IPS-18c (cell line): ENCODE data around the gene PPP3CA.

Source experiments
- H3K4me3 ChIP-seq: 2 replicates; pipeline ENCODE4 v1.7.0; 2013; ENCODE audit warnings: low read depth, mild to moderate bottlenecking, low read length, moderate library complexity; ENCODE audit not compliant: insufficient read depth
- H3K9me3 ChIP-seq: one replicate; pipeline ENCODE4 v1.6.1; 2013; ENCODE audit warnings: mild to moderate bottlenecking, low read length, moderate library complexity; ENCODE audit not compliant: control insufficient read depth, insufficient read depth

Gene PPP3CA

DNA sequence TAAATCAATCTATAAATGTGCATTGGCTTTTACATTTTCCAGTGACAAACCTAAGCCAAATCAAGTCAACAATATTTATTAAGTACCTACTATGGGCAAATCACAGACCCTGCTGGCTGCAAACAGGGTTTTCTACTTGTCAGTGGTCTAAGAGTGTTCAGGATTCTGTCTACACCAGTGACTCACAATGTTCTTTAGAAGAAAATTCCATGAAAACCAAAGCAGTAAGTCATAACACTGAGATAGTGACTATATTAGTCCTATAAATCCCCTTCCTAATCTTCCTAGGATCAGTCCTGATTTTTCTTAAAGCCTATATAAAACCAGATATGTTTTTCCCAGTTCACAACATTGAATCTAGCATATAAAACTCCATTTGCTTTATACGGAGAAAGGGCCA is 69.7 kb downstream of the PPP3CA start:
- H3K9me3 ChIP-seq = no peaks in the 10 kb centered on the region
- H3K4me3 ChIP-seq = no peak overlapping the region

DNA sequence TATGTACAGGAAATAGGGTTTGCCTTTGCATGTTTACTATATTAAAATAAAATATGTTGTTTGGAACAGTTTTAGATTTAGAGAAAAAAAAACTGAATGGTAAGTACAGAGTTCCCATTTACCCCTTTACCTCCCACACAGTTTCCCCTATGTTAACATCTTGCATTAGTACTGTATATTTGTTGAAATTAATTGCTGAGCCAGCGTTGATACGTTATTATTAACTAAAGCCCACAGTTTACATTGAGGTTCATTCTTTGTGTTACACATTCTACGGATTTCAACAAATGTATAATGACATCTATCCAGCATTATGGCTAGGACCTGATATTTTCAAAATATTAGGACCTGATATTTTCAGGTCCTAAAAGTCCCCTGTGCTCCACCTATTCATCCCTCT is 70.7 kb downstream of the PPP3CA start:
- no peaks in the 10 kb centered on the region for H3K9me3 ChIP-seq
- no peak overlapping the region for H3K4me3 ChIP-seq

- Histone ChIP-seq H3K9me3 (no peaks in the 10 kb centered on the region), H3K4me3 (no peak overlapping the region)
Observed at GRCh38 chr4:101274888-101275752, 72.2 kb downstream of the PPP3CA start.

DNA sequence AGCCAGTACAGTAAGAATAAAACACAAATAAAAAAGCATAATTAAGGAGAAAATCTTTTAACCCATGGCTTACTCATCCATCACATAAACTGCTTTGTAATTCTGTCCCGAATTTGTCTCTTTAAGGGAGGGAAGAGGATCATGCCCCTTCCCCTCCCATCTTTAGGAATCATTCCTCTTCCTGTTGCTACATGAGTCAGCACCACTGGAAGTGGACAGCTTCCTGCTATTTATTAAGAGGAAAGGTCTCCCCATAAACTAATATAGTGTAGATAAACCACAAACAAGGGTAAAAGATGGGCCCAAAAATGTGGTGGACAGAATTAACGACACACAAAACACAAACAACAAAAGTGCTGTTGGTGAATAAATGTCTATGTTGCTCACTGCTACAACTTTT is 75.8 kb downstream of the PPP3CA start:
- Histone ChIP-seq H3K9me3 (no peaks in the 10 kb centered on the region), H3K4me3 (no peak overlapping the region)

- H3K9me3 ChIP-seq = no peaks in the 10 kb centered on the region
- no peak overlapping the region for H3K4me3 ChIP-seq
Observed at GRCh38 chr4:101269682-101270081, 77.6 kb downstream of the PPP3CA start.

DNA sequence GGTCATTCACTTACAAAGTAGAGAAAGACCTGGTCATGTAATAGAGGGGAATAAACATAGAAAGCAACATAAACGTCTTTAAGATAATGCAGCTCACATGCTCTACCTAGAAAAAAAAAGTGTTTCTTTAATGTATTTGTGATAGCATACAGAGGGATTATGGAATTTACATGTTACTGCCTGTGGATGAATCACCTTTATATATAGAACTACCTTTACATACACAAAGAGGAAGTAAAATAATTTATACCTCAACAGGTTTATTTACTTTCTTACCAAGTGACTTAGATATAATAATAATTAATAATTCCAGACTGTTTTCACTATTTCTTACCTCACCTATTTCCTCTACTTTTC is 81.5 kb downstream of the PPP3CA start:
- Histone ChIP-seq H3K9me3 (no peaks in the 10 kb centered on the region), H3K4me3 (no peak overlapping the region)

DNA sequence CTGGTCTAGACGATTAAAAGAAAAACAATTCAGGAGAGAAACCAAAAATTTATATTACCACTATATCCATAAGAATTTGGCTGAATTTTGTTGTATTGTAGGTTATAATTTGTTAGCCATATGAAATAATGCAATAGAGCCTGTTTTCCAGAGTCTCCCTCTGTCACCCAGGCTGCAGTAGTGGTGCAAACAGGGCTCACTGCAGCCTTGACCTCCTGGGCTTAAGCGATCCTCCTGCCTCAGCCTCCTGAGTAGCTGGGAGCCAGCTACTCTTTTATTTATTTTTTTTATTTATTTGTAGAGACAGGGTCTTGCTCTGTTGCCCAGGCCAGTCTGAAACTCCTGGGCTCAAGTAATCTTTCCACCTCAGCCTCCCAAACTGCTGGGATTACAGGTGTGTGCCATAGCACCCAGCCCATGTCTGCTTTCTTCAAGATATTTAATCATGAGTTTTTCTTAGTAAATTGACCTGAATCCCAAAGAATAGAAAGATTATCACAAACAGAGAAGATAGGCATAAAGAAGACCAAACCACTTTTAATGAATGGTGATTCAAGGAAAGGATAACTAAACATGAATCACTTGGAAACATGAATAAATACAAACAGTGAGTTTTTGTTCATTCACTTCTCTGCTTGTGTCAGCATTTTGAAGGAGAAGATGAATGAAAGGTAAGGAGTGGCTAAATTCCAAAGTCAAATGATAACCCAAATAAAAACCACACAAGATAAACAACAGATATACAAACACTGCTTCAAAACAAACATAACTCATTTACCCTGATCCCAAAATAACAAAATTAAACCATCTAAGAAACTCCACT is 82.1 kb downstream of the PPP3CA start:
- H3K4me3 ChIP-seq = no peak overlapping the region

GRCh38 chr4:101264512-101264911 is 82.8 kb downstream of the PPP3CA start:
- no peaks in the 10 kb centered on the region for H3K9me3 ChIP-seq

More for the DNA sequence above, 82.1 kb downstream of the PPP3CA start:
- H3K9me3 ChIP-seq = no peaks in the 10 kb centered on the region

GRCh38 chr4:101262683-101263082 is 84.6 kb downstream of the PPP3CA start:
- Histone ChIP-seq H3K9me3 (no peaks in the 10 kb centered on the region), H3K4me3 (no peak overlapping the region)

More at GRCh38 chr4:101264512-101264911, 82.8 kb downstream of the PPP3CA start:
- no peak overlapping the region for H3K4me3 ChIP-seq

GRCh38 chr4:101259876-101260275 is 87.5 kb downstream of the PPP3CA start:
- no peak overlapping the region for H3K4me3 ChIP-seq
- no peaks in the 10 kb centered on the region for H3K9me3 ChIP-seq

GRCh38 chr4:101258883-101259282 is 88.4 kb downstream of the PPP3CA start:
- Histone ChIP-seq H3K9me3 (no peaks in the 10 kb centered on the region), H3K4me3 (no peak overlapping the region)

GRCh38 chr4:101256222-101256621 is 91.1 kb downstream of the PPP3CA start:
- H3K9me3 ChIP-seq = no peaks in the 10 kb centered on the region
- H3K4me3 ChIP-seq = no peak overlapping the region

GRCh38 chr4:101254776-101255175 is 92.5 kb downstream of the PPP3CA start:
- Histone ChIP-seq H3K9me3 (no peaks in the 10 kb centered on the region), H3K4me3 (no peak overlapping the region)

DNA sequence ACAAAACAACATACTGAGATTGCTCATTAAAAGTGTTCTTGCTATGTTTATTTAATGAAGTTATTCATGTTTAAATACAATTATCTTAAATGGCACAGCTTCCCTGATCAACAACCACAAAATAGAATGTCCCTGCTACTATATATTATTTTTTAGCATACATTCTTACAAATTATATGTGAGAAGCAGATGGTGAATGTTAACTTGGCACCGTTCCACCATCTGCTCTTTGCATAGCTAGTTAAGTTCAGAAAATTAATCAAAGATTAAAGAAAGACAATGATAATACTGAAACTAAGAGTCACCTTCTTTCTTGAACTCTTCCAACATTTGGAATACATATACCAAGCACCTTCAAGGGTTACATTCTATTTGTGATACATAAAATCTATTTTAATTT is 94.2 kb downstream of the PPP3CA start:
- Histone ChIP-seq H3K9me3 (no peaks in the 10 kb centered on the region), H3K4me3 (no peak overlapping the region)

- Histone ChIP-seq H3K9me3 (no peaks in the 10 kb centered on the region), H3K4me3 (no peak overlapping the region)
Observed at GRCh38 chr4:101252721-101253120, 94.6 kb downstream of the PPP3CA start.

DNA sequence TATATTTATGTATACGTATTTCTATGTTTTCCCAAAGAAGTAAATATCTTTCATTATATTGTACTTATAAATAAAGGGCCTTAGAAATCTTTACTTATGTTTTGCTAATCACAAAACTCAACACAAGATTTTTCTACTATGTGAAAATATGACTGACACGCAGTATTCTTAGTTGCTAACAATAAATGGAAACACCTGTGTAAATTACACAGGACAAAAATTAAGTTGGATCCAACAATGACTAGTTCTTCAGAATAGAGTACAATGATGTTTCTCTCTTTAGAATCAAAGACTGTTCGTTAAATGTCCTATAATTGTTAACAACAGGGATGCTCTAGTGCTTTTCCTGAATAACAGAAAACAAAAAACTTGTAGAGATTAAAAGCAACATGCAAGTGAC is 96.1 kb downstream of the PPP3CA start:
- H3K9me3 ChIP-seq = no peaks in the 10 kb centered on the region

DNA sequence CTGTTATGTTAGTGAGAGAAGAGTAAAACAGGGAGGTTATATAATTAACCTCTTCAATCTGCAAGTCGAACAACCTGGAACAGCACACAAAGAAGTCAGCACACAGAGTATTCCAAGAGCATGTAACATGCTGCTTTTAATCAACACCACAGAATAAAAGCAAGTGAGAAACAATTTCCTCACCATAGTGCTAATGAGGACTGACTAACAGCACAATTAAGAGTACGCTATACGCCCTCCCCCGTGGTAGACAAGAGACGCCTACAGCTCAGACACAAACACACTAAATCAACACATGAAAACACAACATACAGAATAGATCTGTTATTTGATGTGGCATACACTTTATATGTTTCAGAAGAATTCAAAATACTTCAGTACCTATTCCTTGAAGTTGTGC is 103.0 kb downstream of the PPP3CA start:
- no peaks in the 10 kb centered on the region for H3K9me3 ChIP-seq
- no peak overlapping the region for H3K4me3 ChIP-seq

More for the DNA sequence above, 96.1 kb downstream of the PPP3CA start:
- H3K4me3 ChIP-seq = no peak overlapping the region

GRCh38 chr4:101242441-101242840 is 104.9 kb downstream of the PPP3CA start:
- Histone ChIP-seq H3K9me3 (no peaks in the 10 kb centered on the region), H3K4me3 (no peak overlapping the region)
